G401 (cell line): ENCODE measurements around the gene ADORA2A. TPM values are rescaled to one million over a fixed set of nuclear protein-coding genes. Genes with fewer than 3 reads are reported as not detected.
A peak's percentile ranks its signal among the peaks of the same experiment; 100 is the strongest.

Experiments
- DNase-seq: peaks from one replicate; pipeline ENCODE4 v3.0.0-alpha.2; 2015; ENCODE audit warnings: low spot score
- in situ Hi-C: cut with HindIII; loops from 2 replicates; pipeline ENCODE4 v1.10.0; 2016; ENCODE audit warnings: low sequenced_read_pairs, mixed read lengths
- total RNA-seq: library from RNA; depleted of rRNA; stranded (reverse); fragments of >200 nt; shearing (Covaris generic); gene quantifications from 2 replicates; pipeline ENCODE4 v1.2.3, GENCODE V29; 2014; rRNA removed

The ADORA2A gene
- 1.1 and 1.2 TPM in 2 replicates for total RNA-seq

DNA sequence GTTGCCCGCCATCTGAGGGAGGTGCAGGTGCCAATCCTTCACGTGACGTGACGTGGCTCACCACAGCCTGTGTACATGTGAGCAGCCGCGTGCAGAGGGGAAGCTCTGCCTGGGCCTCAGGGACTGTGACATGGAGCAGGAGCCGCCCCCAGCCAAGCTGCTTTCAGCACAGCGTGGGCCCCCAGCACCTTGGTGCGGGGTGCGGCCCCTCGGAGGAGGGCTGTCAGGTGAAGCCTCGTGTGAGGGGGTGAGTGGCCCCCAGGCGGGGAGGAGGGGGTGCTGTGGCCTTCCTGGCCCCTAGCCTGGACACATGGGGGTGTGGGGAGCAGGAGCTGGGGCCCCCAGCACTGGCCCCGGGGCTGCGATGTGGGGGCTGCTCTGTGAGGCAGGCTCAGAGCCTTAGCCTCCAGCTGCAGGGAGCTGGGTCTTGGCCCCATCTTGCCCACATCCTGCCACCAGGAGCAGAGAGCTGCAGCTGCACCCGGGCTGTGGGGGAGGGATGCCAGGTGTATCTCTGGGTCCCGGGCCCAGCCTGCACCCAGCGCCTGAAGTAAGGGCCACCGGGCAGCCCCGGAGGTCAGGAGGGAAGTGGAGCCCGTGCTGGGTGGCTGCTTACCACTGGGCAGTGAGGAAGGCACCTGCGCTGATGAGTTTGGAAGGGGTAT is at the start of gene ADORA2A:
TSS of gene ADORA2A (plus strand) at position 100 of the 665 bp plus-strand sequence. CDS start 5,806 bp downstream, outside the sequence.
- in situ Hi-C loops, result no loop called here
- DNase-seq, result no peak

DNA sequence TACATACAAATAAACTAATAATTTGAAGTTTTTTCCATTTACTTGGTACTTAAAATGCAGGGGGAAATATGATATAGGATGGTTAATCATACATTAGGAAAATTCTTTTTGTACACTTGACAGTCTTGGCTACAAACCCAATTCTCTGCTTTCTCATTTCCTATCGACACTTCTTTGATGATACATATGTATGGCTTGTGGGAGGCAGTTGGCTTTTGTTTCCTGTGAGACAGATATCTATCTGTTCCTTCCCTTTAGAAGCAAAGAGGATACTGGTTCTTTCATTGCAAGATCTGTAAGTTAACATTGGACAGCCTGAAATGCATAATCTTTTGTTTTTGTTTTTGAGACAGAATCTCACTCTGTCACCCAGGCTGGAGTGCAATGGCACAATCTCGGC is 47.9 kb upstream of the ADORA2A start:
- no peak for DNase-seq
- in situ Hi-C loops, result no loop called here

GRCh38 chr22:24380220-24380904 is 47.0 kb upstream of the ADORA2A start:
- peak; percentile 20 for DNase-seq

GRCh38 chr22:24380905-24381230 is 46.5 kb upstream of the ADORA2A start:
- DNase-seq, result no peak
- in situ Hi-C loops, result no loop called here

More at GRCh38 chr22:24380220-24380904, 47.0 kb upstream of the ADORA2A start:
- in situ Hi-C loops, result no loop called here

GRCh38 chr22:24383061-24383460 is 44.3 kb upstream of the ADORA2A start:
- in situ Hi-C loops, result no loop called here
- DNase-seq, result no peak

GRCh38 chr22:24384131-24384530 is 43.3 kb upstream of the ADORA2A start:
- in situ Hi-C loops, result no loop called here

GRCh38 chr22:24386937-24387471 is 40.4 kb upstream of the ADORA2A start:
- in situ Hi-C loops, result no loop called here
- DNase-seq, result no peak

More at GRCh38 chr22:24384131-24384530, 43.3 kb upstream of the ADORA2A start:
- DNase-seq, result no peak

GRCh38 chr22:24389680-24390079 is 37.7 kb upstream of the ADORA2A start:
- no peak for DNase-seq
- in situ Hi-C loops, result no loop called here

- DNase-seq, result no peak
- in situ Hi-C loops, result no loop called here
Measured at GRCh38 chr22:24390156-24390555, 37.2 kb upstream of the ADORA2A start.

GRCh38 chr22:24390576-24390975 is 36.8 kb upstream of the ADORA2A start:
- in situ Hi-C loops, result no loop called here
- DNase-seq, result no peak

- DNase-seq, result no peak
- in situ Hi-C loops, result no loop called here
Measured at GRCh38 chr22:24391836-24392217, 35.6 kb upstream of the ADORA2A start.

DNA sequence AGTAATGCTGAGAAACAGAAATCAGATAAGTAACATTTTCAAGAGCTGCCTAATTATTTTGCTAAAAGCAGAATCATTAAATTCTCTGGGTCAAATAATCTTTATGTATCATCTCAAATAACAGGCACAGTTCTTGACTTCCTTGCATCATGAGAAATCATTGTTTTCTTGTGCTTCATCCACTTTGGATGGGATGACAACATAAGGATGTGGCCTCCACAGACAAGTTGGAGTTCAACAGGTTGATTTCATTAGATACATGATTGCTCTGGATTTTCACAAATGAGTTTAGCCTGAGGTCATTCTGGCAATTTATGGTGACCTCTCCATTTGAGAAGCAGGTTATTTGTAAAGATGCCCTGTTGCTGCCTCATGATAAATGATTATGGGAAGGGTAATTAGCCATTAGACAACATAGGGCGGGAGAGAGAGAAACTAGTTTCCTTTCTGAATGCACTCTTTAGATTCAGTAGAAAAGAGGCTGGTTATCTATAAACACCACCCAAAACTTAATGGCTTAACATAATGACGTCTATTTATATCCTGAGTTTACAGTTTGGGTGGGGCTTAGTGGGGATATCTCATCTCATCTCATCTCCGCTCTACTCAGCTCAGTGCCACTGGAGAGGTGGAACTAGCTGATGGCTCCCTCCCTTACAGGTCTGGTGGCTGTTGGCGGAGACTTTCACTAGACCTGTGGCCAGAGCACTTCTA is 35.0 kb upstream of the ADORA2A start:
- DNase-seq, result no peak
- in situ Hi-C loops, result no loop called here

GRCh38 chr22:24393012-24393559 is 34.3 kb upstream of the ADORA2A start:
- in situ Hi-C loops, result no loop called here
- no peak for DNase-seq

DNA sequence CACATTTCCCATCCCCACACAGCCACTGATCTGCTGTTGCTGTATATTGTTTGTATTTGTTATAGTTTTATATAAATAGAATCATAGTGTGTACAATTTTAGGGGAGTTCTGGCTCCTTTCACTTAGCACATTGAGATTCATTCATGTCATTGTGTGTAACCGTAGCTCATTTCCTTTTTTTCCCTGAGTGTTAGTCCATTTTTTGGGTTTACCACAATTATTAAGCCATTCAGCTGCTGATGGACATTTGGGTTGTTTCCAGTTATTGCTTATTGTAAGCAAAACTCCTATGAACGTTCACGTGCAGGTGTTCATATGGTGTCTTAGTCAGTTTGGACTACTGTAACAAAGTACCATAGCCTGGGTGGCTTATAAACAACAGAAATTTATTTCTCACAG is 33.6 kb upstream of the ADORA2A start:
- no peak for DNase-seq
- in situ Hi-C loops, result no loop called here

- no peak for DNase-seq
- in situ Hi-C loops, result no loop called here
Measured at GRCh38 chr22:24394254-24394653, 33.1 kb upstream of the ADORA2A start.

GRCh38 chr22:24398409-24398808 is 29.0 kb upstream of the ADORA2A start:
- no peak for DNase-seq
- in situ Hi-C loops, result no loop called here

- DNase-seq, result no peak
- in situ Hi-C loops, result no loop called here
Measured at GRCh38 chr22:24400034-24400725, 27.2 kb upstream of the ADORA2A start.

GRCh38 chr22:24400726-24401596 is 26.4 kb upstream of the ADORA2A start:
- in situ Hi-C loops, result no loop called here
- no peak for DNase-seq
